Neural progenitor cell (in vitro differentiated cells): ENCODE measurements around the gene LCORL.

ENCODE experiments used
- CTCF ChIP-seq: fragments of 200-600 bp; sonication (generic); IDR thresholded peaks from 2 replicates; pipeline ENCODE4 v1.5.1; 2017; ENCODE audit warnings: antibody characterized with exemption, mild to moderate bottlenecking
- EZH2 ChIP-seq: fragments of 200-600 bp; sonication (generic); IDR thresholded peaks from 2 replicates; pipeline ENCODE4 v1.6.1; 2017; ENCODE audit warnings: antibody characterized with exemption, mild to moderate bottlenecking, moderate library complexity

GRCh38 chr4:17898553-17899055, 123.0 kb downstream of the LCORL start:
- TF ChIP-seq EZH2: no peak
- no peak for TF ChIP-seq CTCF
